H9 (cell line): ENCODE data around the gene OR7A10. TPM values are rescaled to one million over a fixed set of nuclear protein-coding genes. Genes with fewer than 3 reads are reported as not detected.

ENCODE experiments used
- DNase-seq: peaks from one replicate; pipeline ENCODE4 v3.0.0-alpha.2; 2017
- H2AFZ ChIP-seq: one replicate; pipeline ENCODE4 v1.6.1; 2013; ENCODE audit warnings: mild to moderate bottlenecking, low read length, control low read depth, moderate library complexity
- H2AK5ac ChIP-seq: 2 replicates; pipeline ENCODE4 v1.6.1; 2013; ENCODE audit warnings: low read length, control low read depth, mixed read lengths; ENCODE audit not compliant: insufficient read length
- H2BK120ac ChIP-seq: one replicate; pipeline ENCODE4 v1.6.1; 2013; ENCODE audit warnings: low read depth, mild to moderate bottlenecking, low read length, control low read depth, inconsistent platforms; ENCODE audit not compliant: poor library complexity, severe bottlenecking
- H2BK12ac ChIP-seq: 2 replicates; pipeline ENCODE4 v1.6.1; 2013; ENCODE audit warnings: low read length, control low read depth, mixed read lengths, low read depth; ENCODE audit not compliant: insufficient read length
- H2BK15ac ChIP-seq: 2 replicates; pipeline ENCODE4 v1.6.1; 2013; ENCODE audit warnings: low read depth, low read length, control low read depth
- H2BK20ac ChIP-seq: one replicate; pipeline ENCODE4 v1.6.1; 2013; ENCODE audit warnings: low read depth, mild to moderate bottlenecking, low read length, control low read depth, inconsistent platforms; ENCODE audit not compliant: poor library complexity, severe bottlenecking
- H2BK5ac ChIP-seq: 2 replicates; pipeline ENCODE4 v1.6.1; 2013; ENCODE audit warnings: low read length, control low read depth, mixed read lengths; ENCODE audit not compliant: insufficient read length
- H3K14ac ChIP-seq: 2 replicates; pipeline ENCODE4 v1.6.1; 2013; ENCODE audit warnings: low read length, control low read depth; ENCODE audit not compliant: insufficient read depth
- H3K18ac ChIP-seq: 2 replicates; pipeline ENCODE4 v1.6.1; 2013; ENCODE audit warnings: low read depth, mild to moderate bottlenecking, mixed read lengths, low read length, control low read depth; ENCODE audit not compliant: insufficient read length
- H3K23ac ChIP-seq: 2 replicates; pipeline ENCODE4 v1.6.1; 2013; ENCODE audit warnings: low read length, control low read depth, mixed read lengths, low read depth; ENCODE audit not compliant: insufficient read length
- H3K23me2 ChIP-seq: 2 replicates; pipeline ENCODE4 v1.6.1; 2013; ENCODE audit warnings: low read depth, mild to moderate bottlenecking, mixed read lengths, low read length, control low read depth; ENCODE audit not compliant: insufficient read length, poor library complexity, severe bottlenecking
- H3K27ac ChIP-seq: 2 replicates; pipeline ENCODE4 v1.5.1; 2013; ENCODE audit warnings: low read length, control low read depth, mixed read lengths, low read depth; ENCODE audit not compliant: insufficient read length
- H3K27me3 ChIP-seq: 2 replicates; pipeline ENCODE4 v1.6.1; 2013; ENCODE audit warnings: low read length, control low read depth, inconsistent platforms; ENCODE audit not compliant: insufficient read depth
- H3K4ac ChIP-seq: 2 replicates; pipeline ENCODE4 v1.6.1; 2013; ENCODE audit warnings: low read depth, mild to moderate bottlenecking, control low read depth, inconsistent platforms, low read length, moderate library complexity
- H3K4me1 ChIP-seq: 2 replicates; pipeline ENCODE4 v1.6.1; 2013; ENCODE audit warnings: low read length, control low read depth, inconsistent platforms; ENCODE audit not compliant: insufficient read depth
- H3K4me2 ChIP-seq: 2 replicates; pipeline ENCODE4 v1.6.1; 2013; ENCODE audit warnings: low read length, control low read depth, mixed read lengths; ENCODE audit not compliant: insufficient read length, insufficient read depth
- H3K56ac ChIP-seq: 2 replicates; pipeline ENCODE4 v1.6.1; 2013; ENCODE audit warnings: low read depth, mild to moderate bottlenecking, mixed read lengths, low read length, control low read depth; ENCODE audit not compliant: insufficient read length
- H3K79me1 ChIP-seq: 2 replicates; pipeline ENCODE4 v1.6.1; 2013; ENCODE audit warnings: low read depth, mild to moderate bottlenecking, moderate library complexity, low read length, control low read depth, inconsistent platforms; ENCODE audit not compliant: insufficient read depth, poor library complexity, severe bottlenecking
- H3K79me2 ChIP-seq: 2 replicates; pipeline ENCODE4 v1.6.1; 2013; ENCODE audit warnings: low read length, control low read depth, inconsistent platforms; ENCODE audit not compliant: insufficient read depth
- H3K9ac ChIP-seq: 2 replicates; pipeline ENCODE4 v1.6.1; 2013; ENCODE audit warnings: low read length, control low read depth, mixed read lengths; ENCODE audit not compliant: insufficient read length; ENCODE audit errors: extremely low read depth
- H3K9me3 ChIP-seq: one replicate; pipeline ENCODE4 v1.6.1; 2013; ENCODE audit warnings: low read depth, low read length, inconsistent platforms; ENCODE audit not compliant: control insufficient read depth
- H3T11ph ChIP-seq: one replicate; pipeline ENCODE4 v1.6.1; 2013; ENCODE audit warnings: mild to moderate bottlenecking, low read length, control low read depth, inconsistent platforms
- H4K20me1 ChIP-seq: one replicate; pipeline ENCODE4 v1.6.1; 2013; ENCODE audit not compliant: control insufficient read depth, insufficient read length, insufficient read depth
- H4K5ac ChIP-seq: 2 replicates; pipeline ENCODE4 v1.6.1; 2013; ENCODE audit warnings: low read depth, mild to moderate bottlenecking, mixed read lengths, low read length, control low read depth; ENCODE audit not compliant: insufficient read length
- H4K8ac ChIP-seq: replicated peaks from 2 replicates; pipeline ENCODE4 v1.6.1; 2013; ENCODE audit warnings: low read length, control low read depth, mixed read lengths, low read depth; ENCODE audit not compliant: insufficient read length
- H4K91ac ChIP-seq: 2 replicates; pipeline ENCODE4 v1.6.1; 2013; ENCODE audit warnings: low read depth, mild to moderate bottlenecking, moderate library complexity, mixed read lengths, low read length, control low read depth; ENCODE audit not compliant: insufficient read length
- H3K27ac Mint-ChIP-seq, 3 experiments: 2 replicates in 2 of 3; 3 replicates in 1 of 3; pipeline ENCODE4 v1.8.0; 2020 to 2021; ENCODE audit warnings: mixed read lengths in 3 of 3, mild to moderate bottlenecking in 1 of 3, moderate library complexity in 1 of 3
- H3K27me3 Mint-ChIP-seq: 2 replicates; pipeline ENCODE4 v1.8.0; 2021; ENCODE audit warnings: low read depth, mild to moderate bottlenecking, moderate library complexity, mixed read lengths
- H3K36me3 Mint-ChIP-seq, 3 experiments: 2 replicates in 2 of 3; 3 replicates in 1 of 3; pipeline ENCODE4 v1.8.0; 2020 to 2021; ENCODE audit warnings: low read depth in 3 of 3, mixed read lengths in 3 of 3; ENCODE audit not compliant: insufficient read depth in 1 of 3
- H3K4me1 Mint-ChIP-seq, 2 experiments: 2 replicates each; pipeline ENCODE4 v1.8.0; 2020; ENCODE audit warnings: mixed read lengths in 2 of 2
- H3K4me3 Mint-ChIP-seq, 2 experiments: 2 replicates in 1 of 2; 3 replicates in 1 of 2; pipeline ENCODE4 v1.8.0; 2020 to 2021; ENCODE audit warnings: mild to moderate bottlenecking in 2 of 2, mixed read lengths in 2 of 2, moderate library complexity in 1 of 2
- H3K9me3 Mint-ChIP-seq, 2 experiments: 2 replicates in 1 of 2; 3 replicates in 1 of 2; pipeline ENCODE4 v1.8.0; 2020; ENCODE audit warnings: mild to moderate bottlenecking in 2 of 2, mixed read lengths in 2 of 2, moderate library complexity in 1 of 2
- WGBS: extraction: QIAGEN DNeasy Blood & Tissue Kit; methylation state at CpG from one replicate; pipeline ENCODE4 v1.1.7; 2013; ENCODE audit warnings: missing lambda C conversion rate, low lambda C conversion rate, mixed read lengths; ENCODE audit not compliant: insufficient read length; ENCODE audit errors: extremely low coverage; 5-methylcytosine and 5-hydroxymethylcytosine counted together
- total RNA-seq: library from RNA; stranded (reverse); gene quantifications from 2 replicates; pipeline ENCODE4 v1.2.1, GENCODE V29; 2021
- TF ChIP-seq, protein P1 (sequence below): fragments of 200-600 bp; sonication (generic); conservative IDR thresholded peaks from 3 replicates; pipeline ENCODE4 v1.8.0; 2021; ENCODE audit warnings: antibody characterized with exemption, mild to moderate bottlenecking

OR7A10 gene
- total RNA-seq, 1 experiment from 2014 or later, result not detected

DNA sequence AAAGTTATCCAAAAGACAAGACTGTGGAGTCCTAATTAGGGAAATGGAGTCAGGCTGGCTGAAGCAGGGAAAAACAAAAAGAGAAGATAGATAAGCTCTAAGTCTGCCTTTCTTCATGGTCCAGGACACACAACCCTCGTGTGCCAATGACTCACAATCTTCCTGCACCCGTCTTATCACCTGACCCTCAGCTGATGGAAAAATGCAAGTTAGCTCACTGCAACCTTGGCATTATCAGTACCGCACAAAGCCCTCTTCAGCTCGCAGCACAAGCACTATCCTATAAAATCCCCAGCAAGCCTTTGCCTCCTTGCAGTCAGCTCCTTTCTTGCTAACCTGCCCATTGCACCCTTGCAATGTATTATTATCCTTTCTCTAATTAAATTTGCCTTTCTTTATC is 18.0 kb downstream of the OR7A10 start:
- DNase-seq, result no peak
- H4K8ac ChIP-seq, result no peak overlapping the region
- no peak overlapping the region for H3K23ac ChIP-seq
- peaks cover 50 to 93% of the 10 kb centered on the region in 2 experiments for H3K9me3 Mint-ChIP-seq
- H4K5ac ChIP-seq, result no peak overlapping the region
- no peak overlapping the region for H4K91ac ChIP-seq
- no peaks in the 10 kb centered on the region for H3K79me2 ChIP-seq
- no peaks in the 10 kb centered on the region for H3K9me3 ChIP-seq
- WGBS, result no CpG with 5 or more reads among the region's 4 CpGs
- H3K14ac ChIP-seq, result no peak overlapping the region
- H3K56ac ChIP-seq, result no peak overlapping the region
- no peak overlapping the region for H3K4ac ChIP-seq
- TF ChIP-seq, protein P1, sequence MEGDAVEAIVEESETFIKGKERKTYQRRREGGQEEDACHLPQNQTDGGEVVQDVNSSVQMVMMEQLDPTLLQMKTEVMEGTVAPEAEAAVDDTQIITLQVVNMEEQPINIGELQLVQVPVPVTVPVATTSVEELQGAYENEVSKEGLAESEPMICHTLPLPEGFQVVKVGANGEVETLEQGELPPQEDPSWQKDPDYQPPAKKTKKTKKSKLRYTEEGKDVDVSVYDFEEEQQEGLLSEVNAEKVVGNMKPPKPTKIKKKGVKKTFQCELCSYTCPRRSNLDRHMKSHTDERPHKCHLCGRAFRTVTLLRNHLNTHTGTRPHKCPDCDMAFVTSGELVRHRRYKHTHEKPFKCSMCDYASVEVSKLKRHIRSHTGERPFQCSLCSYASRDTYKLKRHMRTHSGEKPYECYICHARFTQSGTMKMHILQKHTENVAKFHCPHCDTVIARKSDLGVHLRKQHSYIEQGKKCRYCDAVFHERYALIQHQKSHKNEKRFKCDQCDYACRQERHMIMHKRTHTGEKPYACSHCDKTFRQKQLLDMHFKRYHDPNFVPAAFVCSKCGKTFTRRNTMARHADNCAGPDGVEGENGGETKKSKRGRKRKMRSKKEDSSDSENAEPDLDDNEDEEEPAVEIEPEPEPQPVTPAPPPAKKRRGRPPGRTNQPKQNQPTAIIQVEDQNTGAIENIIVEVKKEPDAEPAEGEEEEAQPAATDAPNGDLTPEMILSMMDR, result no peak
- no peak overlapping the region for H2AFZ ChIP-seq
- no peak overlapping the region for H3K27ac Mint-ChIP-seq
- peaks cover 2 to 20% (median 4%) of the 10 kb centered on the region in 3 experiments; a peak in 2 of 7 replicates for H3K36me3 Mint-ChIP-seq
- H2BK20ac ChIP-seq, result no peak overlapping the region
- H3K23me2 ChIP-seq, result no peaks in the 10 kb centered on the region
- no peak overlapping the region for H3K4me2 ChIP-seq
- no peak overlapping the region for H3T11ph ChIP-seq
- H3K4me1 ChIP-seq, result 0 out of 2 replicates have a peak, but pooled peaks cover 4% of the 10 kb centered on the region
- peaks cover 2% of the 10 kb centered on the region; the same call in 1 of the 2 replicates for H3K27me3 Mint-ChIP-seq
- no peak overlapping the region for H3K27ac ChIP-seq
- H3K4me3 Mint-ChIP-seq, result no peak overlapping the region
- no peak overlapping the region for H2AK5ac ChIP-seq
- no peaks in the 10 kb centered on the region for H4K20me1 ChIP-seq
- H3K27me3 ChIP-seq, result no peaks in the 10 kb centered on the region
- H2BK12ac ChIP-seq, result no peak overlapping the region
- H3K9ac ChIP-seq, result no peak overlapping the region
- H3K4me1 Mint-ChIP-seq, result no peaks in the 10 kb centered on the region
- no peak overlapping the region for H2BK15ac ChIP-seq
- no peak overlapping the region for H3K18ac ChIP-seq
- no peak overlapping the region for H2BK120ac ChIP-seq
- no peaks in the 10 kb centered on the region for H3K79me1 ChIP-seq
- H2BK5ac ChIP-seq, result no peak overlapping the region
